Tibial nerve (tissue), 3 donors: ENCODE measurements around the gene PTH1R.

ENCODE experiments used
- CTCF ChIP-seq, 5 experiments: fragments of 200-600 bp in 3 of 5; fragments of 450-650 bp in 2 of 5; sonication (generic) in 3 of 5; IDR thresholded peaks; one replicate each; pipeline ENCODE4 v1.5.1; 2016 to 2019; ENCODE audit warnings: antibody characterized with exemption in 5 of 5, mild to moderate bottlenecking in 3 of 5, moderate library complexity in 2 of 5
- POLR2A ChIP-seq, 2 donors: fragments of 450-650 bp; IDR thresholded peaks; one replicate each; pipeline ENCODE4 v1.6.1; 2017; ENCODE audit warnings: antibody characterized with exemption in 2 of 2, mild to moderate bottlenecking in 2 of 2, moderate library complexity in 2 of 2

- TF ChIP-seq CTCF (IDR thresholded peaks at IDR 0.05), result no peak
- TF ChIP-seq POLR2A (IDR thresholded peaks at IDR 0.05), result no peak
These were observed 37.8 kb downstream of the PTH1R start for GRCh38 chr3:46915297-46915822.
